IMR-90 (cell line): ENCODE data around the gene PRRT2.
"Not testable (repeated sequence)": the region's sequence is repeated elsewhere in the genome, so short reads cannot be mapped to it uniquely, and the experiment has no call there.

Experiments used
- BHLHE40 ChIP-seq: fragments of 150-350 bp; IDR thresholded peaks from 2 replicates; pipeline ENCODE4 v1.6.1; 2016; ENCODE audit warnings: mild to moderate bottlenecking, low read depth, low read length
- CEBPB ChIP-seq: IDR thresholded peaks from 2 replicates; pipeline ENCODE4 v1.6.1; 2012; ENCODE audit warnings: low read depth, low read length, improper control_type of control experiment
- CHD1 ChIP-seq: IDR thresholded peaks from 2 replicates; pipeline ENCODE4 v1.6.1; 2012; ENCODE audit warnings: low read depth, low read length, improper control_type of control experiment
- FOS ChIP-seq: fragments of 150-350 bp; IDR thresholded peaks from 2 replicates; pipeline ENCODE4 v1.6.1; 2016; ENCODE audit warnings: low read depth, low read length
- MAFK ChIP-seq: IDR thresholded peaks from 2 replicates; pipeline ENCODE4 v1.6.1; 2012; ENCODE audit warnings: low read depth, low read length, improper control_type of control experiment
- MAZ ChIP-seq: IDR thresholded peaks from 2 replicates; pipeline ENCODE4 v1.6.1; 2012; ENCODE audit warnings: low read depth, mild to moderate bottlenecking, low read length, improper control_type of control experiment, moderate library complexity, borderline replicate concordance
- POLR2A ChIP-seq: IDR thresholded peaks from 2 replicates; pipeline ENCODE4 v1.6.1; 2012; ENCODE audit warnings: mild to moderate bottlenecking, low read depth, low read length
- RAD21 ChIP-seq: IDR thresholded peaks from 2 replicates; pipeline ENCODE4 v1.6.1; 2012; ENCODE audit warnings: low read length, improper control_type of control experiment
- RCOR1 ChIP-seq: IDR thresholded peaks from 2 replicates; pipeline ENCODE4 v1.6.1; 2012; ENCODE audit warnings: mild to moderate bottlenecking, low read length, improper control_type of control experiment; ENCODE audit not compliant: insufficient replicate concordance
- TF ChIP-seq, protein P1 (sequence below): conservative IDR thresholded peaks from 2 replicates; pipeline ENCODE4 v1.5.1; 2012; ENCODE audit warnings: mild to moderate bottlenecking, low read depth, low read length, improper control_type of control experiment
- TF ChIP-seq, protein P2 (sequence below): fragments of 150-350 bp; IDR thresholded peaks from 2 replicates; pipeline ENCODE4 v1.6.1; 2017; ENCODE audit warnings: mild to moderate bottlenecking, antibody characterized with exemption, low read length, low read depth
- TF ChIP-seq, protein P3 (sequence below): fragments of 150-350 bp; IDR thresholded peaks from 2 replicates; pipeline ENCODE4 v1.6.1; 2016; ENCODE audit warnings: low read depth, mild to moderate bottlenecking, low read length, moderate library complexity, borderline replicate concordance

DNA sequence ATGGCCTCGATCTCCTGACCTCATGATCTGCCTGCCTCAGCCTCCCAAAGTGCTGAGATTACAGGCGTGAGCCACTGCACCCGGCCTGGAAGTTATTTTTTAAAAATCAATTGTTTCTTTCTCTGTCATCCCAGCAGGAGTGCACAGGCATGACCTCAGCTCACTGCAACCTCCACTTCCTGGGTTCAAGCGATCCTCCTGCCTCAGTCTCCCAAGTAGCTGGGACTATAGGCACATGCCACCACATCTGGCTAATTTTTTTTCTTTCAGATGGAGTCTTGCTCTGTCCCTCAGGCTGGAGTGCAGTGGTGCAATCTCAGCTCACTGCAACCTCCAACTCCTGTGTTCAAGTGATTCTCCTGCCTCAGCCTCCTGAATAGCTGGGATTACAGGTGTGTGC, 24.8 kb upstream of the PRRT2 start:
- TF ChIP-seq, protein P1, sequence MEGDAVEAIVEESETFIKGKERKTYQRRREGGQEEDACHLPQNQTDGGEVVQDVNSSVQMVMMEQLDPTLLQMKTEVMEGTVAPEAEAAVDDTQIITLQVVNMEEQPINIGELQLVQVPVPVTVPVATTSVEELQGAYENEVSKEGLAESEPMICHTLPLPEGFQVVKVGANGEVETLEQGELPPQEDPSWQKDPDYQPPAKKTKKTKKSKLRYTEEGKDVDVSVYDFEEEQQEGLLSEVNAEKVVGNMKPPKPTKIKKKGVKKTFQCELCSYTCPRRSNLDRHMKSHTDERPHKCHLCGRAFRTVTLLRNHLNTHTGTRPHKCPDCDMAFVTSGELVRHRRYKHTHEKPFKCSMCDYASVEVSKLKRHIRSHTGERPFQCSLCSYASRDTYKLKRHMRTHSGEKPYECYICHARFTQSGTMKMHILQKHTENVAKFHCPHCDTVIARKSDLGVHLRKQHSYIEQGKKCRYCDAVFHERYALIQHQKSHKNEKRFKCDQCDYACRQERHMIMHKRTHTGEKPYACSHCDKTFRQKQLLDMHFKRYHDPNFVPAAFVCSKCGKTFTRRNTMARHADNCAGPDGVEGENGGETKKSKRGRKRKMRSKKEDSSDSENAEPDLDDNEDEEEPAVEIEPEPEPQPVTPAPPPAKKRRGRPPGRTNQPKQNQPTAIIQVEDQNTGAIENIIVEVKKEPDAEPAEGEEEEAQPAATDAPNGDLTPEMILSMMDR = not testable (repeated sequence)
- TF ChIP-seq MAFK, RAD21, POLR2A, RCOR1, FOS, CEBPB, BHLHE40, MAZ, CHD1: not testable (repeated sequence)
- TF ChIP-seq, protein P2, sequence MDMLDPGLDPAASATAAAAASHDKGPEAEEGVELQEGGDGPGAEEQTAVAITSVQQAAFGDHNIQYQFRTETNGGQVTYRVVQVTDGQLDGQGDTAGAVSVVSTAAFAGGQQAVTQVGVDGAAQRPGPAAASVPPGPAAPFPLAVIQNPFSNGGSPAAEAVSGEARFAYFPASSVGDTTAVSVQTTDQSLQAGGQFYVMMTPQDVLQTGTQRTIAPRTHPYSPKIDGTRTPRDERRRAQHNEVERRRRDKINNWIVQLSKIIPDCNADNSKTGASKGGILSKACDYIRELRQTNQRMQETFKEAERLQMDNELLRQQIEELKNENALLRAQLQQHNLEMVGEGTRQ = not testable (repeated sequence)
- TF ChIP-seq, protein P3, sequence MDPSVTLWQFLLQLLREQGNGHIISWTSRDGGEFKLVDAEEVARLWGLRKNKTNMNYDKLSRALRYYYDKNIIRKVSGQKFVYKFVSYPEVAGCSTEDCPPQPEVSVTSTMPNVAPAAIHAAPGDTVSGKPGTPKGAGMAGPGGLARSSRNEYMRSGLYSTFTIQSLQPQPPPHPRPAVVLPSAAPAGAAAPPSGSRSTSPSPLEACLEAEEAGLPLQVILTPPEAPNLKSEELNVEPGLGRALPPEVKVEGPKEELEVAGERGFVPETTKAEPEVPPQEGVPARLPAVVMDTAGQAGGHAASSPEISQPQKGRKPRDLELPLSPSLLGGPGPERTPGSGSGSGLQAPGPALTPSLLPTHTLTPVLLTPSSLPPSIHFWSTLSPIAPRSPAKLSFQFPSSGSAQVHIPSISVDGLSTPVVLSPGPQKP = not testable (repeated sequence)
